ENCODE measurements around the gene GPRC5B. TPM values are rescaled to one million over a fixed set of nuclear protein-coding genes. Genes with fewer than 3 reads are reported as not detected.

Gene GPRC5B
- total RNA-seq, 1 experiment from 2014 or later, result 38.2 TPM

DNA sequence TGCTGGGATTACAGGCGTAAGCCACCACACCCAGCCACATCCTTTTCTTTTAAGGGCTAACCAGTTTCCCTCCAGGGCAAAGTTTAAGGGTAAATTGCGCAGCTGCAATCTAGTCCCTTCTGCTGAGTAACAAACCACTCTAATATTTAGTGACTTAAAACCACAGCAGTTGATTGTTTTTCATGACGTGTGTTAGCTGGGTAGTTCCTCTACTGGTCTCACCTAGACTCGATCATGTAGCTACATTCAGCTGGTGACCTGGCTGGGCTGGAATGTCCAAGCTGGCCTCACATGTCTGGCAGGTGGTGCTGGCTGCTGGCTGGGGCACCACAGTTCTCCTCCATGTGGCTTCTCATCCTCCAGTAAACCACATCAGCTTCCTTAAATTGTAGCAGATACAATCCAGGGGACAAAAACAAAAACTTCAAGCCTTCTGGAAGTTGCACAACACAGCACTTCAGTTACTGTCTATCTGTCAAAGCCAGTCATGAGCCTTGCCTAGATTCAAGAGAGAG, 75.5 kb downstream of the GPRC5B start:
- in situ Hi-C loops (cut with HindIII; ENCODE audit: low pct_unique_long_range_greater_than_20kb, low sequenced_read_pairs), result no loop called here
- DNase-seq (ENCODE audit: low read depth, low spot score), result no peak

DNA sequence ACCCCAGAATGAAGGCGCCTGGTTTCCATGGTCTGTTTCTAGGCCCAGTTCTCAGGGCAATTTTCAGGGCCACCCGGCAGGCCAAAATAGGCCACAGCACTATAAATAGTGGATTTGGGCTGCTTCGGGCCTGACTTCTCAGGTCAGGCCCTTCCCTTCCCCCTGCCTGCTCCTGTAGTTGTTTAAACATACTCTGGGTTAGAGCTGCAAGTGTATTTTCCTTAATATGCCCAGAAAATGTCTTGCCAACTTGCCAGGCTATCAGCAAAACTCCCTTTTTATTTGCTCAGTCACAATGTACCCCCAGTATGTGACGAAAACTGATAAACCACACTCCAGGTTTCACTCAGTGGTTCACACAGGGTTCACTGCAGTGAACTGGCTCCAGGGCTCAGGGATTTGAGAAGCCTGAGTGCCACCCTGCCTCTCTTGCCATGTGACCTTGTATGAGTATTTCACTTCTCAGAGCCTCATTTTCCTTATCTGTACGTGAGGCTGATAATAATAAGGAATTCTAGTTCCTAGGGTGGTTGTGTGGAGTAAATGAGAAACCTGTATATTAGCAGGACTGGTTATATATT, 76.5 kb downstream of the GPRC5B start:
- DNase-seq (ENCODE audit: low read depth, low spot score), result no peak
- in situ Hi-C loops (cut with HindIII; ENCODE audit: low pct_unique_long_range_greater_than_20kb, low sequenced_read_pairs), result no loop called here

Small RNAs within 50 kb of the gene (small RNA-seq; reads per million reads assigned to genes)
- 0 reads per million in 2 experiments for gene LARP7P2

Other genes starting within 250 kb of the GPRC5B start
- gene KNOP1, start 166.6 kb downstream of the GPRC5B start, total RNA-seq (2014; rRNA removed; shearing (Covaris generic)), result 29.5 and 34.8 TPM in 2 replicates
- gene IQCK, start 166.6 kb downstream of the GPRC5B start, total RNA-seq (2014; rRNA removed; shearing (Covaris generic)), result 5.3 and 6.1 TPM in 2 replicates
- gene GPR139, start 189.0 kb upstream of the GPRC5B start, total RNA-seq (2014; rRNA removed; shearing (Covaris generic)), result not detected in 2 replicates

Measured in SK-MEL-5 (cell line).